ENCODE results near the gene EFHD2. TPM values are rescaled to one million over a fixed set of nuclear protein-coding genes. Genes with fewer than 3 reads are reported as not detected.
"Not testable (repeated sequence)": the region's sequence is repeated elsewhere in the genome, so short reads cannot be mapped to it uniquely, and the experiment has no call there.

The EFHD2 gene
- polyA plus RNA-seq, 1 experiment, result 24.0 TPM

GRCh38 chr1:15460708-15461095 is 51.0 kb downstream of the EFHD2 start:
- no peak for DNase-seq (ENCODE audit: low read depth)
- ChIA-PET POLR2A (interaction anchor here (0.6 kb wide), 1 partner anchor 123 kb away, joined by 8 read pairs; no protein-coding TSS in a partner anchor), CTCF (no interaction called here)
- TF ChIP-seq, protein P1, sequence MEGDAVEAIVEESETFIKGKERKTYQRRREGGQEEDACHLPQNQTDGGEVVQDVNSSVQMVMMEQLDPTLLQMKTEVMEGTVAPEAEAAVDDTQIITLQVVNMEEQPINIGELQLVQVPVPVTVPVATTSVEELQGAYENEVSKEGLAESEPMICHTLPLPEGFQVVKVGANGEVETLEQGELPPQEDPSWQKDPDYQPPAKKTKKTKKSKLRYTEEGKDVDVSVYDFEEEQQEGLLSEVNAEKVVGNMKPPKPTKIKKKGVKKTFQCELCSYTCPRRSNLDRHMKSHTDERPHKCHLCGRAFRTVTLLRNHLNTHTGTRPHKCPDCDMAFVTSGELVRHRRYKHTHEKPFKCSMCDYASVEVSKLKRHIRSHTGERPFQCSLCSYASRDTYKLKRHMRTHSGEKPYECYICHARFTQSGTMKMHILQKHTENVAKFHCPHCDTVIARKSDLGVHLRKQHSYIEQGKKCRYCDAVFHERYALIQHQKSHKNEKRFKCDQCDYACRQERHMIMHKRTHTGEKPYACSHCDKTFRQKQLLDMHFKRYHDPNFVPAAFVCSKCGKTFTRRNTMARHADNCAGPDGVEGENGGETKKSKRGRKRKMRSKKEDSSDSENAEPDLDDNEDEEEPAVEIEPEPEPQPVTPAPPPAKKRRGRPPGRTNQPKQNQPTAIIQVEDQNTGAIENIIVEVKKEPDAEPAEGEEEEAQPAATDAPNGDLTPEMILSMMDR (IDR thresholded peaks at IDR 0.05; ENCODE audit: insufficient read depth, low read depth, low read length), result no peak
- H3K4me3 ChIP-seq (ENCODE audit: low read depth, low read length), result no peak overlapping the region
- H3K27me3 ChIP-seq (ENCODE audit: control insufficient read depth, insufficient read depth, low read length), result no peaks in the 10 kb centered on the region; the same call in 1 of the 2 replicates
- no peaks in the 10 kb centered on the region for H3K36me3 ChIP-seq (ENCODE audit: control insufficient read depth, insufficient read depth, low read length)

DNA sequence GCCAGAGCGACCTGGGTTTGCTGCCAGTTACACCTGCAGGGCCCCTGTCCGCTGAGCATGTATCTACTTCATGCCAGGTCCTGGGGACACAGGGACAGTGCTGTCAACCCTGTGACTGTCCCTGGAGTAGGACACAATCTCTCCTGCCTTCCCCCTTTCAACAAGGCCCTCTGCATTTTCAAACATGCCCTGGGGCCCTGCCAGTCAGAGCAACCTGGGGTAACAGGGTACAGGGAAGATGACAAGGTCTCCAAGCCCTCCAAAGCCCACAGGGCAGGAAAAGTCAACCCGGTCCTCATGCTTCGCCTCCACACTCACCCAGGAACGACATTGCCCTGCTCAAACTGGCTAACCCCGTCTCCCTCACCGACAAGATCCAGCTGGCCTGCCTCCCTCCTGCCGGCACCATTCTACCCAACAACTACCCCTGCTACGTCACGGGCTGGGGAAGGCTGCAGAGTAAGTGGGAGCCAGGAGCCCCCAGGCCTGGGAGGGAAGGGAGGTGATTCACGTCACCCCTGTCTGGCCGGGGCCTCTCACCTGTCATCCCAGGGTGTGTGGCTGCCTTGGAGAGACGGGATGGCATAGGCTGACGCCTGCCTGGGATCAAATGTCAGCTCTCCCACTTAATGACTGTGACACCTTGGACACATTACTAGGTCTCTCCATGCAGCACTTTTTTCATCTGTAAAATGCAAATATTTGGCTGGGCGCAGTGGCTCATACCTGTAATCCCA is 53.5 kb downstream of the EFHD2 start:
- POLR2A ChIA-PET; H3K36me3 ChIP-seq (ENCODE audit: control insufficient read depth, insufficient read depth, low read length); H3K27me3 ChIP-seq (ENCODE audit: control insufficient read depth, insufficient read depth, low read length); DNase-seq (ENCODE audit: low read depth); H3K4me3 ChIP-seq (ENCODE audit: low read depth, low read length): not testable (repeated sequence)
- CTCF ChIA-PET, result interaction anchor here (1.4 kb wide), 1 partner anchor 32 kb away, joined by 4 read pairs; no protein-coding TSS in a partner anchor

DNA sequence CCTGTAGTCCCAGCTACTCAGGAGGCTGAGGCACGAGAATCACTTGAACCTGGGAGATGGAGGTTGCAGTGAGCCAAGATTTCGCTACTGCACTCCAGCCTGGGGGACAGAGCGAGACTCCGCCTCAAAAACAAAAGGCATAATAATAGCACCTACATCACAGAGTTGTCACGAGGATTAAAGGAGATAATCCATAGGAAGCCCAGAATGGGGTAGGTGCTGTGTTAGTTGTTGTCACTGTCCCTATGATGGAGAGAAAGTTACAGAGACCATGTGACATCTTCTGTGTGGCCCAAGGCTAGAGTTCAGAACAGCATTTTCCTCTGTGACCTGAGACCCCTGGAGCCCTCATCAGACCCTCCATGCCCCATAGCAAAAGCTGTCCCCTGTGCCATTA is 54.2 kb downstream of the EFHD2 start:
- CTCF ChIA-PET; POLR2A ChIA-PET; H3K36me3 ChIP-seq (ENCODE audit: control insufficient read depth, insufficient read depth, low read length); H3K4me3 ChIP-seq (ENCODE audit: low read depth, low read length); H3K27me3 ChIP-seq (ENCODE audit: control insufficient read depth, insufficient read depth, low read length); DNase-seq (ENCODE audit: low read depth): not testable (repeated sequence)

- TF ChIP-seq, protein P1 (IDR thresholded peaks at IDR 0.05; ENCODE audit: insufficient read depth, low read depth, low read length), result no peak
- ChIA-PET POLR2A (no interaction called here), CTCF (no interaction called here)
- DNase-seq (ENCODE audit: low read depth), result no peak
- H3K27me3 ChIP-seq (ENCODE audit: control insufficient read depth, insufficient read depth, low read length), result no peaks in the 10 kb centered on the region
- no peaks in the 10 kb centered on the region for H3K36me3 ChIP-seq (ENCODE audit: control insufficient read depth, insufficient read depth, low read length)
- no peak overlapping the region for H3K4me3 ChIP-seq (ENCODE audit: low read depth, low read length)
These were observed 56.0 kb downstream of the EFHD2 start for GRCh38 chr1:15465674-15466073.

GRCh38 chr1:15466955-15467625 is 57.4 kb downstream of the EFHD2 start:
- H3K27me3 ChIP-seq (ENCODE audit: control insufficient read depth, insufficient read depth, low read length); H3K4me3 ChIP-seq (ENCODE audit: low read depth, low read length); H3K36me3 ChIP-seq (ENCODE audit: control insufficient read depth, insufficient read depth, low read length); POLR2A ChIA-PET; CTCF ChIA-PET; DNase-seq (ENCODE audit: low read depth): not testable (repeated sequence)

GRCh38 chr1:15468145-15468544 is 58.5 kb downstream of the EFHD2 start:
- no peak for DNase-seq (ENCODE audit: low read depth)
- ChIA-PET POLR2A (no interaction called here), CTCF (no interaction called here)
- Histone ChIP-seq H3K36me3 (ENCODE audit: control insufficient read depth, insufficient read depth, low read length) (no peaks in the 10 kb centered on the region), H3K27me3 (ENCODE audit: control insufficient read depth, insufficient read depth, low read length) (no peaks in the 10 kb centered on the region), H3K4me3 (ENCODE audit: low read depth, low read length) (no peak overlapping the region)
- TF ChIP-seq, protein P1 (IDR thresholded peaks at IDR 0.05; ENCODE audit: insufficient read depth, low read depth, low read length), result no peak

All from BJ (cell line).